HG02981 (cell line): ENCODE results near the gene GMPPA.

Experiments
- ATAC-seq: cut with Tn5 transposase; IDR thresholded peaks from one replicate; pipeline ENCODE4 v1.9.1; 2021; ENCODE audit warnings: mild to moderate bottlenecking, moderate library complexity; ENCODE audit not compliant: unreplicated experiment

Gene GMPPA

DNA sequence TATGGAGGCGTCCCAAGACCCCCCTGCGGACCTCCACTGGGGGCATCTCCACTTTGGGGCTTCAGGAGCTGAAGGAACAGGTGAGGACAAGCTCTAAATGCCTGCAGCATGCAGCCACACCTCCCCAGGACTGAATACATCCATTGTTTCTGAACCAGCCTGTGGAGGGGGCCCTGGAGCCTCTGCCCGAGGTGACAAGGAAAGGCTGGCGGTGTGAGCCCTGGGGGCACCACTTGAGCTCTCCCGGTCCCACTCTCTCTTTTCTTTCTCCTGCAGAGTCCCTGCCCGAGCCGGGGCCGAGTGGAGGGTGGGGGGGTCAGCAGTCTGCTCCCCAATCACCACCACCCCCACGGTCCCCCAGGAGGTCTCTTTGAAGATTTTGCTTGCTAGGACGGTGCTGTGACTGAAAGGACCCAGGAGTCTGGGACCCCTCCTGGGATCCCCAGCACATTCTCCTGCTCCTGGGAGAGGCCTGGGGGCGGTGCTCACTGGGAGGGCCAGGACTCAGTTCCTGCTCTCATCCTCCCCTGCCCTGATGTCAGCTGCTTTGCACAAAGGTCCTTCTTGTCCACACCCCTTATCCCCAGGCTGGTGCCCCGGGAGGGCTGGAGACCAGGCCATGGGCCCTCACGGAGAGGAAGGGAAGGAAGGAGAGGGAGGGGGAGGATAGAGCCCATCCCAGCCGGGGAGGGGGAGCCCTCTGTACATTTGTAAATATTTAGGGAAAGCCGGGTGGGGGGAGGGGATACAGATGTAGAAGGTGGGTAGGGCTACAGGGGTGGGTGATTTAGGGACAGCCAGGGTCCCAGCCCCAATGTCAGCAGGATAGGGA, 39.2 kb downstream of the GMPPA start:
- no peak for ATAC-seq

DNA sequence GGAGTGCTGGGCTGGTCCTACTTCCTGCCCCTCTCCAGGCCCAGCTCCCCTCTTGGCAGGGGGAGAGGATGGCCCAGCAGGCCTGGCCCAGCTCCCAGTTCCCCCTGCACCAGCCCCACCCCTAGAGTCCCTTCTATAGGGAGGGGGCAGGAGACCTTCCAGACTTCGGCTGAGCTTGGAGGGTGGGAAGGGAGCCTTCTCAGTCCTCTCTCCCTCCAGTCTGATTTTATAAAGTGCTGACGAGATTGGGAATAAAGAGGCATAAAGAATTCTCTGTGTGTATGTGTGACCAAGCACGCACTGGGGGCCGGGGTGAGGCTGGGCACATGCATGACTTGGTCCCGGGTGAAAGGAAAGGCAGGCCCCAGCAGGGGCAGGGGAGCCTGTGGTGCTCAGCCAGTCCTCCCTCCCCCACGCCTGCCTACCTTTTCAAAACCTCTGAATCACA, 39.8 kb downstream of the GMPPA start:
- no peak for ATAC-seq

DNA sequence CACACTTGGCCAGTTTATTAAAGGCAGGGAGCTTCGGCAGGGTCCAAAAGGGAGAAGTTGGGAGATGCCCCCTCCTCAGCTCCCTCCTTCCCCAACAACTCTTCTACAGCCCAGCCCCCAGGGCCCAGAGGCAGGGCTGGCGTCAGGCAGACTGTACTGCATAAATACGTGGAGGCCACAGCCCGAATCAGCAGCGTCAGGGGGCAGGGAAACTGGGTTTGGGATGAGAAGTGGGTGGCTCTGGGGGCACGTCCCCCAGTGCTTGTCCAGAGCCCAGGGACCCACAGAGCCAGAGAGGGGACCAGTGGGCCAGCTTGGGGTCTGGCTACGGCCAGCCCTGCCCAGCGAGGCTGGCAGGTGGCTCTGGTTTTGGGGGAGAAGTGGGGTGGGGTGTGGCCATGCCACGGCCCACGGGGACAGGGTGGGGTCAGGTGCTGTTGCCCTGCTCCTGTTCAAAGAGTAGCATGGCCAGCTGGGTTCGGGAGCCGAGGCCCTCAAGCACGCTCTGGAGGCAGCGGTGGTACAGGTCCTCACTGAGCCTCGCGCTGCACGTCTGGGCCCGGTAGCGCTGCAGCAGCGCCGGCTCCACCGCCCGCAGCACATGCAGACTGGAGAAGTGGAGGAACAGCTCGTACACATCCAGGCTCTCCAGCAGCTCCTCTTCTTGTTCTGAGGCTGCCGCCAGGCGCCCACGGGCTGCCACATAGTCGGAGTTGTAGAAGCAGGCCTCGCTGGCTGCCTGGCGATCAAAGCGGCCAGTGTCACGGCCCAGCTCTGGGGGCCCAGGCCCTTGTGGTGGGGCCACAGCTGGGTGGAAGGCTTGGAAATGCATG, 40.5 kb downstream of the GMPPA start:
- no peak for ATAC-seq

DNA sequence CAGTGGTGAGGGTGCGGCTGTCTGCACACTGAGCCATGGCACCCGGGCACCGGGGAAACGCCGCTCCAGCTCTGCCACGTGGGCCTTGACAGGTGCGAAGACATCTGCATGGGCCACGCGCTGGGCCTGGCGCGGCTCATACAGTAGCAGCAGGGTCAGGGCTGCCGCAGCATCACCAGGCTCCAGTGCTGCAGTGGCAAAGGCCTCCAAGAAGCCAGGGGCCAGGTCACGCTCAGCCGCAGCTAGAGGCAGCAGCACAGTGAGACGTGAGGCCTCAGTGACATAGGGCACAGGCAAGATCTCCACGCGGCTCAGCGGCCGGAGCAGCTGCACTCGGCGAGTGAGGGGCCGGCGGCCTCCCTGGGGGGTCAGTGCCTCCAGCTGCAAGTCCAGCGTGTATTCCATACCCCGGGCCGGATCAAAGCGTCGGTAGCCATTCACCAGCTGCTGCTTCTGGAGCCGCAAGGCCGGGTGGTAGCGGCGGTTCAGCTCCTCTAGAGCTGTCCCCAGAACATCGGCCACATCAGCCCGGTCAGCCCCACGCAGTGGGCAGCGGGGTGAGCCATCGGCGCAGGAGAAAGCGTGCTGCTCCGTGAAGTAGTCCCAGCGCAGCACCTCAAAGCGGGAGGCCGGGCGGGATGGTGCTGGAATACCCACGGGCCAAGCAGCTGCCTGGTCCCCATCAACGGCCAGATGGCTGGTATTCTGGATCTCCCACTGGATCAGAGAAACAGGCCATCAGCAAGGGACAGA, 41.4 kb downstream of the GMPPA start:
- ATAC-seq: no peak

DNA sequence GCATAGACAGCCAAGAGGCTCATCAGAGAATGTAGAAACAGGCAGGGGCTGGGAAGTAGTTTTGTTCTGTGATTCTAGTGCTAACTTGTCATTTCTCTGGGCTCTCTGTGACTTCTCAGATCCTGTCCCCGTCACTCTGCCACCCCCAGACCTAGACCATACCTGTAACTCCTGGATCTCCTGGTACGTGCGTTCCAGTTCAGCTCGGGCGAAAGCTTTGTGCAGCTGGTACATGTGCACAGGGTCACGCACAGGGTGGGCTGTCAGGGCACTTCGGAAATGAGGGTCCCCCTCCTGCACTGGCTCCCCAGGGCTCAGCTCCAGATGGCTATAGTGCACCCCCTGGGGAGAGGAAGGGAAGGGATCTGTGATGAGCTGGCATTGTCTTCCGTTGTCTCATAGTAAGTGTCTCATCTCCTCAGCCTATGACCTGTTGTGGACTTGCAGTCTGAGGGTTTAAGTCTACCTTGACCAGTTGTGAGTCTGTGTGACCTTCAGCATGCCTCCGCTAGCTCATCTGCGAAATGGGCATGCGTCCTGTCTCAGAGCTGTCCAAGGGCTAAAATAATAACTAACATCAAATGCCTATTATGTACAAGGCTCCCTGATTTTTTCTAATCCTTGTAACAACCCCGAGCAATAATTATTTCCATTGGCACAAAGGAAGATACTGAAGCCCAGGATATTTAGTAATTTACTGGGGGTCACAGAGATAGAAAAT, 42.3 kb downstream of the GMPPA start:
- no peak for ATAC-seq

DNA sequence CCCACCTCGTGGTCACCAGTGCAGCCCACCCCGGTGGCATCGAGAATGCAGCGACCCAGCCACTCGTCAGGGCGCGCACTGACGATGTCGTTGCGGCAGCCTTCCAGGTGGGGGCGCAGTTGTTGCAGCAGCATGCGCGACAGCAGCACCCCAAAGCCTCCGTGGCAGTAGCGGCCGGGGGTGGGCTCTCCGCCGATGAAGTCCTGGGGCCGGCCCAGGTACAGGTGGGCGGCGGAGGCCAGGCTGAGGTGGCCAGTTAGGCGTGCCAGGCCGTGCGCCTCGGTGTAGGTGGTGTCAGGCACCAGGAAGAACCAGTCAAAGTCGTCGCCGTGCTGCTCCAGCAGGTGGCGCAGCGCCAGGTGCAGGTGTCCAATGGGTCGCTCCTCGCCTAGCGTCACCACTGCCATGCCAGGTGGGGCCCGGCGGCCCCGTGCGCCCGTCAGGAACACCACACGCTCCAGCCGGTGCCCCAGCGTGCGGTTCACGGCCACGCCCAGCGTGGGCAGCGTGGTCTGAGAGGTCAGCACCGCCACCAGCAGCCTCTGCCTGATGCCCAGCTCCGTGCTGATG, 43.0 kb downstream of the GMPPA start:
- ATAC-seq: peak; percentile 43

DNA sequence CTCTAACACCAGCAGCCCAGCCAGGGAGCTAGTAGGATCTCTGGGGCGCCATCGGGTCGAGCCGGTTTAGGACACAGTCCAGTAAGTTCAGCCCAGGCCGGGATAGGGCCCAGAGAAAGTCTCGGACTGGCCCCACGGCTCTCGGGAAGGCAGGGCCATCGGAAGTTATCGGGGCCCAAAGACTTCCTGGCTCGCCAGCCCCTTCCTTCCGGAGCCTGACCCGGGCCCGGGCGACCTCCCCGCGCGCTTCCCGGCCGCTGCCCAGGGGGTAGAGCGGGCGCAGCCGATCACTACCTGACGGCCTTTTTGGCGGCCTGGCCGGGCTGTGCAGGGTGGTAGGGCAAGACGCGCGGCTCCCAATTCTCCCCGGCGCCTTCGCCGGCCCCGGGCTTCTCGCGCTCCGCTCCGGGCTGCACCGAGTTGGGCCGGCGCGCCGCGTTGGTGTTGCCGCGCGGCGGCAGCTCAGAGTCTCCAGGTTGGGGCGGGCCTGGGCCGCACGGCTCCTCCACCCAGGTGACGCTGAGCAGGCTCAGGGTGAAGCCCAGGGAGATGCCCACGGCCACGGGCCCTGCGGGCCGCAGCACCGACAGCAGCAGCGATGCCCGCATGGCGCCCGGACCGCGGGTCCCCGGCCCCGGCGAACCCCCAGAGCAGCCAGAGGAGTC, 44.4 kb downstream of the GMPPA start:
- ATAC-seq: peak; percentile 29

DNA sequence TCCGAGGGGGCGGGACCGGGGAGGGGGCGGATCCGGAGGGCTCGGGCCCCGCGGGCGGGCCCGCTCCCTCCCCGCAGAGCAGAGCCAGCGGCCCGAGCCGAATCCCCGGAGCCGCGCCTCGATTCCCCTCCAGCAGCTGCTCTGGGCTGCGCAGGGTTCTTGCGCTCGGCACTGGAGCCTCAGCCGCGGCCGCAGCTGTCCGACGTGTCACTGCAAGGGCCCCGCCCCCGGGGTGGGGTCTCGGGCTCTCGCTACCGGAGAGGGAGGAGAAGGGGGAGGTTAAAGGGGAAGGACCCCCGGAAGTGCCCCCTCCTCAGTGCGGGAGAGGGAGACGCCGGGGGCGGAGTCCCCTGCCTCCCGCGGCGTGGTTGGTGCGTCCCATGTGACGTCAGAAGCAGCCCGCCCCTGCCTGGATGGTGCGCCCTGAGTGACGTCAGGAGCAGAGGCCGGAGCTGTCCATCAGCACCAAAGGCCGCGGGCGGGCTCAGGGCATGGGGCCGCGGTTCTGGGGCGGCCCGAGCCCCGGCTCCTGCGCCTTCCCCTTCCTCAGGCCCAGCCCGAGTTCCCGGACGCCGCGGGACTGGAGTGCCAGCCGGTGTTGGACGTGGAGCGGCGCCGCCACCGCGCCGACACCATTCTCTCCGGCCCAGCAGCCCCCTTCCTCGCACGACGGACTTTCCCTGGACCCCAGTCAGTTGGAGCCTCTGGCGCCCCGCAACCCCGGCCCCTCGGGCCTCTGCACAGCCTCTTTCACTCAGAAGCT, 45.1 kb downstream of the GMPPA start, which contains the start of the genes CHPF and TMEM198:
Gene CHPF, minus strand, starts transcription at position 214 of the 763 bp plus-strand sequence. CDS start 271 bp downstream, outside the sequence.
Gene TMEM198, plus strand, starts transcription at position 433 of the 763 bp plus-strand sequence. CDS start 700 bp downstream, outside the sequence.
- ATAC-seq: peak; percentile 73

DNA sequence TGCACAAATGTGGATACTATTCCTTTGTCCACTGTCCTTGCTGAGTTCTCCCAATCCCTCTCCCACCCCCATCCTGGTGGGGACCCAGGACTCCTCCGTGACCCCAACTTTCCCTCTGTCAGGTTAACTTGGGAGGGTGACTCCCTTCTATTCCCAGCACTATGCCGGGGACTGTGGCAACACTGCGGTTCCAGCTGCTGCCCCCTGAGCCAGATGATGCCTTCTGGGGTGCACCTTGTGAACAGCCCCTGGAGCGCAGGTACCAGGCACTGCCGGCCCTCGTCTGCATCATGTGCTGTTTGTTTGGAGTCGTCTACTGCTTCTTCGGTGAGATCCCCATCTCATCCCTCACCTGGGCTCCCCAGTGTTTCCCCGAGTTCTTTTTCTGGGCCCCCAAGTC, 45.9 kb downstream of the GMPPA start:
- ATAC-seq: no peak

DNA sequence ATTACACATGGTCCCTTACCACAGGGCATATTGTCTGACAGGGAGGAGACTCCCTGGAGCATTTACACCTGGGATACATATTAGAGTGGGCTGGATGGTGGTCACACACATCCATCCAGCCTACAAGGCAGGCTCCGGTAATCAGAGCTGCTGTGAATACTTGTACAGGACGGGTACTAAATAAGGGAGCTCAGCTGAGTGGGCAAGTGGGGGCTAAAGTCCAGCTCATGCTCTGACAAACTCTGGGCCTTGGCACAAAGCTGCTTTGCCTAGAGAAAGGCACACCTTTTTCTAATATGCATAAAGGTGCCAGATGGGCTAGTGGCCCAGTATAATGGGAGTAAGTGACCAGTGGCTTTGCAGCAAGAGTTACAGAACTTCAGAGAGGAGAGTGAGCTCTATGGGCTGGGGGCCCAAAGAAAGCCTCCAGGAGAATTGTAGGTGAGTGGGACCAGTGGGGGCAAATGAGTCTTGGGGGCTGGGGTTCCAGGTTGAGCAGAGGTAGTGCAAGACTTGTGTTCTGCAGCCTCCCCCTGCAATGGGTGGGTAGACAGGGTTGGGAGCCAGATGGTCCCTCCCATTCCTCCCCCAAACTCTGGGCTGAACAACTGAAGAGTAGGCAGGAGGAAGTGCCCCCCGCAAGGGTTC, 46.7 kb downstream of the GMPPA start:
- ATAC-seq: no peak

DNA sequence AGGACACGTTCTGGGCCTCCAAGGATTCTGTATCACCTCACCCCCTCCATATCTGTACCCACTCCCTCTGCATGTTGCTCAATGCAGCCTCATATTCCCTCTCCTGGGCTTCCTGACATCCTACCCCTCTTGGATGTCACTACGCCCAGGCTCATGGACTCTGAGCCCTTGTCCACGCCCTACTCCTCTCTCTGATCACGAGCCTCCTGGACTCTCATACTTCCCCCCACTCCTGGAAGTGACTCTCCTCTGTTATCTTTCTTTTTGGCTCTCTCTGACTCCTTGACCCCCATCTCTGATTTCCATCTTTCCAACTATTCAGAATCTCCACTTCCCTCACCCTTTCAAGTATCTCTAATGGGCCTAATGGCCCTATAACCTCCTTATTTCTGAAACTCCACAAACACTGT, 47.3 kb downstream of the GMPPA start:
- ATAC-seq: no peak

DNA sequence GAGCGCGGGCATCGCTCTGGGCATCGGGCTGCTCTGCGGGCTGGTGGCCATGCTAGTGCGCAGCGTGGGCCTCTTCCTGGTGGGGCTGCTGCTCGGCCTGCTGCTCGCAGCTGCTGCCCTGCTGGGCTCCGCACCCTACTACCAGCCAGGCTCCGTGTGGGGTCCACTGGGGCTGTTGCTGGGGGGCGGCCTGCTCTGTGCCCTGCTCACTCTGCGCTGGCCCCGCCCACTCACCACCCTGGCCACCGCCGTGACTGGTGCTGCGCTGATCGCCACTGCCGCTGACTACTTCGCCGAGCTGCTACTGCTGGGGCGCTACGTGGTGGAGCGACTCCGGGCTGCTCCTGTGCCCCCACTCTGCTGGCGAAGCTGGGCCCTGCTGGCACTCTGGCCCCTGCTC, 48.9 kb downstream of the GMPPA start:
- no peak for ATAC-seq

DNA sequence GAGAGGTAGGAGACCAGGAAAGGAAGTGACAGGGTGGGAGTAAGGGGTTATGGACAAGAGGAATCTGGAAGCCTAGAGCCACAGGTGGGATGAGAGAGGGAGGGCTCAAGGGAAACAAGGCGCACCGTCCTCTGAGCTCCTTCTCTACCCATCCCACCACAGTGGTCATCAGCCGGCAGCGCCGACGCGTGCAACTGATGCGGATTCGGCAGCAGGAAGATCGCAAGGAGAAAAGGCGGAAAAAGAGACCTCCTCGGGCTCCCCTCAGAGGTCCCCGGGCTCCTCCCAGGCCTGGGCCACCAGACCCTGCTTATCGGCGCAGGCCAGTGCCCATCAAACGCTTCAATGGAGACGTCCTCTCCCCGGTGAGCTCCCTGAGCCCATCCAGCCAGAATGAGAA, 50.3 kb downstream of the GMPPA start:
- ATAC-seq: no peak

DNA sequence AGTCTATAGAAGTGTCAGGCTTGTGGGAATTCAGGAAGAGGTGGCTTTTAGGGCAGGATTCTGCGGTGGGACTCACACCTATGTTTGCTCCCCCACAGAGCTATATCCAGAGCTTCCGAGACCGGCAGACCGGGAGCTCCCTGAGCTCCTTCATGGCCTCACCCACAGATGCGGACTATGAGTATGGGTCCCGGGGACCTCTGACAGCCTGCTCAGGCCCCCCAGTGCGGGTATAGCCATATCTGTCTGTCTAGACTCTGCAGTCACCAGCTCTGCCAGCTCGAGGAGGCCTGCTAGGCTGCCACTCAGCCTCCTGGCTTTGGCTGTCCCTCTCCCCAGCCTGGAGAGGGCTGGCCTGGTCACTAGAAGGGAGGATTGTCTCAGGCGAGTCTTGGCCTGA, 50.9 kb downstream of the GMPPA start:
- no peak for ATAC-seq

DNA sequence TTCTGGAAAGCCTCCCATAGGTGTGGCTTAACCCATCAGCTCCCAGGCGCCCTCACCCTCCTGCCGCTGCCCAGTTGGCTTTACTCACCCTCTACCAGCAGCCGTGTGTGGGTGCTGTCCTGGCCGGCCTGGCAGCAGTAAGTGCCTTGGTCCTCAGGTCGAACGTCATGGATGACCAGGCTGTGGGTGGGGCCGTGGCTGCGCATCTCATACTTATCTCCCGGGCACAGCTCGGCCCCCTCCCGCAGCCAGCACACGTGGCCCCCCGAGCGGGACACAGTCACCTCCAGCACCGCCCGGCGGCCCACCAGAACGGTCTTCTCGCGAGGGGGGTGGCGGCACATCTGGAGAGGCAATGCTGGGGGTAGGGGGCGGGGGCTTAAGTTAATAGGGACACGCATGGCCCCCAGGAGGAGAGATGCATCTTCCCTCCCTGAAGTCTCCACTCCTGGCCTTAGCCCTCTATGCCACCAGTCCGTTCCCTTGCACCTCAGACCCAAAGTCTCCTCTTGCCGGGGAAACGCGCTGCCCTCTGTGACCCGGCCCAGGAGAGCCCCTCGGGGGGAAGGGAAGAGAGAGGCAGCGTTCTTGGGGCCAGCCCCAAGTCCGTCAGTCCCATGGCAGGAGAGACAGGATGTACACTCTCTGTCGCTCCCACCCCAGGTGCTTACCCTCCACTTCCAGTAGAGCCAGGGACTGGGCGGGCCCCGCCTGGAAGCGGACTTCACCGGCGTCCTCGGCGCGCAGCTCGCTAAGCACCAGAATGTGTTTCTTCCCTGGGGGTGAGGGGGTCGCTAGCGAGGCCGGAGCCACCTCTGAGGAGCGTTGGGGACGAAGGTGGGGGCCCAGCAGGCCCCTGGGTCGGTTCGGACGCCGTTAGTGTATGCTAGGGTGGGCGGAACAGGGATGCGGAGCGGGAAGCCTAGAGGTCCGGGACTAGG, 53.0 kb downstream of the GMPPA start:
- ATAC-seq: peak; percentile 17

DNA sequence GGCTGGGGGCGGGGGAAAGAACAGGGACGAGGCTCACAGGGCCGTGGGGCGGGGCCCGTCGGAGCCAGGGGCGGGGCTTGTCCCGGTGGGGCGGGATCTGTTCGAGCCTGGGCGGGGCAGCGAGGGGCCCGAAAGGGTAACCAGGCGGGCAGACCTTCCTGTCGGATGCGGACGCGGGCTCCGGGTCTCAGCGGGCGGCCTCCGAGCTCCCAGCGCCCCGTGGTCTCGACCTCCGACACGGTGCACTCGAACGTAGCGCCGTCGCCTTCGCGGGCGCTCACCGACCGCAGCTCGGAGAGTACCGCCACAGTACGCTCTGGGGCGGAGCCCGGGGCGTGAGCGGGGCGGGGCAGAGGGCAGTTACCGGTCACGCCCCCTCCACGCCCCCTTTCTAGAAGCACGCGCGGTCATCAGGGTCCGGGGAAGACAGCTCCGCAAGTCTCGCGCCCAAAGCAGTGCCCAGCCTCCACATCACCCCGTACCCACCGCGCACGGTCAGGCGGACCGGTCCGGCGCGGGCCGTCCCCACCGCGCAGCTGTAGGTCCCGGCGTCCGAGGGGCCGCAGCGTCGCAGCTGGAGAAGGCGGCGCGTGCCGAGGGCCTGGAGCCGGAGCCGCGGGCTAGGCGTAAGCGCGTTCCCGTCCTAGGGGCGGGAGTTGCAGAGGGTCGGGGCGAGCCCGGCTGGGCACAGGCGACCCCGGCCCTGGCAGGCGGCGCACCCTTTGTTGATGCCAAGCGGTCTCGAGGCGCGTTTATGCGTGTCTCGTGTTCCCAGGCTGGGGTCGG, 53.9 kb downstream of the GMPPA start:
- peak; percentile 91 for ATAC-seq

DNA sequence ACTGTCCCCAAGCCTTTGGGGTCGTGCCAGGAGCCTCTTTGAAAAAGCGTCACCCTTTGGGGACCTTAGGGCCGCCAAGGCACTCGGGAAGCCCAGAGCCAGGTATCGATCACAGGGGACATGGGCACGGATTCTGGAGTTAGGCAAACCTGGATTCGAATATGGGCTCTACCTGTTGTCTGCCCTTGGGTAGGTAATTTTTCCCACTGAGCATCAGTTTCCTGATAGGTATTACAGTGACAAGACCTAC, 54.4 kb downstream of the GMPPA start:
- ATAC-seq: no peak
